Colonic mucosa (tissue), 4 donors: ENCODE measurements around the gene PER2. TPM values are rescaled to one million over a fixed set of nuclear protein-coding genes. Genes with fewer than 3 reads are reported as not detected.

Experiments used
- DNase-seq: peaks from one replicate; pipeline ENCODE4 v3.0.0-alpha.2; 2020
- H3K27ac ChIP-seq: fragments of 200-600 bp; one replicate; pipeline ENCODE4 v1.8.0; 2021
- H3K27me3 ChIP-seq: fragments of 200-600 bp; one replicate; pipeline ENCODE4 v1.8.0; 2021
- H3K36me3 ChIP-seq: fragments of 200-600 bp; one replicate; pipeline ENCODE4 v1.8.0; 2021
- H3K4me1 ChIP-seq: fragments of 200-600 bp; one replicate; pipeline ENCODE4 v1.8.0; 2021; ENCODE audit warnings: mild to moderate bottlenecking
- H3K4me3 ChIP-seq: fragments of 200-600 bp; one replicate; pipeline ENCODE4 v1.8.0; 2021
- H3K9ac ChIP-seq, 2 donors: one replicate each; pipeline ENCODE4 v1.7.0; 2013; ENCODE audit warnings: control low read depth in 2 of 2, low read depth in 2 of 2, low read length in 2 of 2
- H3K9me3 ChIP-seq: fragments of 200-600 bp; one replicate; pipeline ENCODE4 v1.8.0; 2021
- intact Hi-C: fragments of 100-400 bp; cut with DNase I; formaldehyde crosslinking; loops from one replicate; pipeline ENCODE4 v1.14.1; 2022
- total RNA-seq, 2 donors: library from RNA; stranded (reverse); fragmentation: NEBNext Ultra II Directional in 1 of 2; extraction: Animal tissue kit (Norgen Biotek cat#: 25700) in 1 of 2; gene quantifications; one replicate each; pipeline ENCODE4 v1.2.1, GENCODE V29; 2021
- TF ChIP-seq, protein P1 (sequence below): fragments of 200-600 bp; IDR thresholded peaks from one replicate; pipeline ENCODE4 v1.8.0; 2022; ENCODE audit warnings: antibody characterized with exemption, mild to moderate bottlenecking
- donor health status: healthy.
- donor health status: DM: no; HTN: no; CAD: no.
- donor health status: DM: no; HTN: no; CAD: no.

Gene PER2
- total RNA-seq, 2 donors from 2014 or later: 22.1 to 29.2 TPM

DNA sequence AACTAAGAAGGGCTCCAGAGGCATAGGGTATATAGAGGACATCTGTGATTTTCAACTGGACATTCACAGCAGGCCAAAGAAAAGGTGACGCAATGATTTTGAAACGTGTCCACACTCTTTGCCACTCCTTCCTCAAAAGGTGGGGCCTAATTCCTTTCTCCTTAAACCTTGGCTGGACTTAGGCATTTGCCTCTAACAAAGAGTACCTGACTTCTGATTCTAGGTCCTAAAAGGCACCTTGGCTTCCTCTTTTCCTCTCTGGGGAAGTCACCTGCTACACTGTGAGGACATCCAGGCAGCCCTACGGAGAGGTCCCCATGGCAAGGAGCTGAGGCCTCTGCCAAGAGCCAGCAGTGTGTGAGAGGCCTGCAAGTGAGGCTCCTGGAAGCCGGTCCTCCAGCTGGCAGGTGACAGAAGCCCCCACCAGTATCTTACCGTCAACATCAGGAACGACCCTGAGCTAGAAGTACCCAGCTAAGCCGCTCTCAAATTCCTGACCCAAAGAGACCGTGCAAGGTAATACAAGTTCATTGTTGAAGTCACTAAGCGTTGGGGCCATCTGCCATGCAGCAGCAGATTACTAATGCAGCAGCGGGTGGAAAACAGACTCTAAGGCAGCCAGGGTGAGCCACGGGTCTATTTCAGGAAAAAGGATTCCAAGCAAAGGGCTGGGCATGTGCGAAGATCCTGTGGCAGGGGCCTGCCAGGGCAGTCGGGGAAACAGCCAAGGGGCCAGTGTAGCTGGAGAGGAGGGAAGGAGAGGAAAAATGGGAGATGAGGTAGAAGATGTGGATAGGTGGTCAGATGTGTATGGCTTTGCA lies 41.2 kb downstream of the PER2 start:
- intact Hi-C loops: no loop called here
- Histone ChIP-seq H3K9ac (no peak overlapping the region), H3K27ac (no peak overlapping the region), H3K9me3 (no peaks in the 10 kb centered on the region), H3K36me3 (no peaks in the 10 kb centered on the region), H3K4me1 (peaks cover 10% of the 10 kb centered on the region), H3K27me3 (no peaks in the 10 kb centered on the region), H3K4me3 (no peak overlapping the region)
- TF ChIP-seq, protein P1, sequence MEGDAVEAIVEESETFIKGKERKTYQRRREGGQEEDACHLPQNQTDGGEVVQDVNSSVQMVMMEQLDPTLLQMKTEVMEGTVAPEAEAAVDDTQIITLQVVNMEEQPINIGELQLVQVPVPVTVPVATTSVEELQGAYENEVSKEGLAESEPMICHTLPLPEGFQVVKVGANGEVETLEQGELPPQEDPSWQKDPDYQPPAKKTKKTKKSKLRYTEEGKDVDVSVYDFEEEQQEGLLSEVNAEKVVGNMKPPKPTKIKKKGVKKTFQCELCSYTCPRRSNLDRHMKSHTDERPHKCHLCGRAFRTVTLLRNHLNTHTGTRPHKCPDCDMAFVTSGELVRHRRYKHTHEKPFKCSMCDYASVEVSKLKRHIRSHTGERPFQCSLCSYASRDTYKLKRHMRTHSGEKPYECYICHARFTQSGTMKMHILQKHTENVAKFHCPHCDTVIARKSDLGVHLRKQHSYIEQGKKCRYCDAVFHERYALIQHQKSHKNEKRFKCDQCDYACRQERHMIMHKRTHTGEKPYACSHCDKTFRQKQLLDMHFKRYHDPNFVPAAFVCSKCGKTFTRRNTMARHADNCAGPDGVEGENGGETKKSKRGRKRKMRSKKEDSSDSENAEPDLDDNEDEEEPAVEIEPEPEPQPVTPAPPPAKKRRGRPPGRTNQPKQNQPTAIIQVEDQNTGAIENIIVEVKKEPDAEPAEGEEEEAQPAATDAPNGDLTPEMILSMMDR: no peak
- no peak for DNase-seq

DNA sequence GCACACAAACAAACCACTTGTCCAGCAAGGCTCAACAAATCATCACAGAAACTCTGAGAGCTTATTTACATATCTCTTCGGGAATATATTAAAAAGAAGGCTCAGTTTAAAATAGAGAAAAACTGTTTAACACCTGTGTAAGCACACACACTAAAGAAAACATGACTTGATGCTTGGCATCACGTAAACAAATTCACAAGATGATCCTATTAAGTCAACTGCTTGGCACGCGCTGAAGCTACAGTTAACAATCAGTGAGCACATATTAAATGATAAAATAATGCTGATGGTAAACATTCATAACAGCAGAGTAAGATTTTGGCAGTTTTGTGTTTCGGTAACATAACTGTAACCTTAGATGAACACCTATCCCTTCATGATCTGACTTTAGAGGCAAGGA lies 44.3 kb downstream of the PER2 start:
- TF ChIP-seq, protein P1: no peak
- H3K36me3 ChIP-seq: no peaks in the 10 kb centered on the region
- H3K4me3 ChIP-seq: no peak overlapping the region
- peaks cover 3% of the 10 kb centered on the region for H3K27me3 ChIP-seq
- H3K4me1 ChIP-seq: peaks cover 10% of the 10 kb centered on the region
- no peaks in the 10 kb centered on the region for H3K9me3 ChIP-seq
- no peak overlapping the region for H3K9ac ChIP-seq
- intact Hi-C loops: no loop called here
- no peak overlapping the region for H3K27ac ChIP-seq
- DNase-seq: no peak

DNA sequence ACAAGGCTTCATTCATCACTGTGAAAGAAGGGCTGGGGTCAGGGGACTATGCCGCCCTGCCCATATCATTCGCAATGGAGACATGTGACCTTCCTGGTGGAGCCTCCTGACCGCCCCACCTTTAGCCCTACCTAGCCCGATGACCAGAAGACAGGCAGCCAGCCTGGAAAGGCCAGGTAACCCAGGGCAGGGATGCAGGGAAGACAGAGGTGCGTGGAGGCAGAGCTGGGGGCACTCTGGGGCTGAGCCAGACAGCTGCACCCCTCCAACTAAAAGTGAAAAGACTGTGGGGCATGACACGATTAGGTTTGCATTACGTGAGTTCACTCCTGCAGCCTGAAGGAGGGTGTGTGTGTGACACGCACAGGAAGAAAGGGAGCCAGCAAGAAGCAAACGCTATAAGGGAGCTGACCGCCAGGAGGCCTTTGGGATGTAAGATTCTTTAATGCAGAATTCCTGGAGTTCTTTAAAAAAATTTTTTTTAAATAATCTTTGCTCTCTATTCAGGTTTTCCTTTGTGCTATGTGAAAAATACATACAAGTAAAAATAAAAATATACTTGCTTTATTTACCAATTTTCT lies 44.8 kb downstream of the PER2 start:
- intact Hi-C loops: no loop called here
- no peaks in the 10 kb centered on the region for H3K36me3 ChIP-seq
- TF ChIP-seq, protein P1: peak; percentile 29
- no peak for DNase-seq
- no peaks in the 10 kb centered on the region for H3K9me3 ChIP-seq
- peaks cover 3% of the 10 kb centered on the region for H3K27me3 ChIP-seq
- H3K4me1 ChIP-seq: peaks cover 15% of the 10 kb centered on the region
- H3K4me3 ChIP-seq: no peak overlapping the region
- H3K9ac ChIP-seq: no peak overlapping the region
- H3K27ac ChIP-seq: peak overlapping the region; percentile 45

DNA sequence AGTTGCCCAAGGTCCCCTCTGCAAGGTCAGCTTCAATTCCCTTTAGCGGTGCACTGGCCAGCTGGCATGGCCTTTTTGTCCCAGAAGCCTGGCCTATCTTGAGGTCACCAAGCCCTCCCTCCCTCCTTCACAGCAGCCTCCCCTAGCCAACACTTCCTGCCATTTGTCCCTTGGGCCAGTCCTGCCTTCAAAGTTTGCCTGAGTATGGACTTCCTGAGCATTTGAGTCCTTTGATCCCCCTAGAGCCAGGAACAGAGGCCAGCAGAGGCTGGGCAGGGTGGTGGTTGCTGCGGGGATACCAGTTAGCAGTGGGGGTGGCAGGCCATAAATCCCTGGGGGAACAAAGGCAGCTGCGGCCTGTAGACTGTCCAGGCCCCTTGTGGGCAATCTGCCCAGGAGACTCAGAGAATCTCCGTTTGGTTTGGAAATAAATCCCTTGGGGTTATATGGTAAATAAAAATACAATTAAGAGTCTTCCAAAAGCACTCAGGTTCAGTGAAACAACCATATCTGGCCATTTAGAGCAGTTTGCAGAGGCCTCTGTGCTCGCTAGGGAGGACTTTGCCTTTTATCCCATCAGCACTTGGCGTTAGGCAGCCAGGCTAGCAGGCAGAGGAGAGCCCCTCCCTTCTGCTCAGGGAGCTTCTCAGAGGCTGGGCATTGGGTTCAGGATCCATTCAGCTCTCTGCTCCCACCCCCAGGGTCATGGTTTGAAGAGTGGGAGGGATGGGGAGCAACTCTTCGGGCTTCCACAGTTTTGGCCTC lies 45.5 kb downstream of the PER2 start:
- no peak overlapping the region for H3K4me3 ChIP-seq
- peaks cover 15% of the 10 kb centered on the region for H3K4me1 ChIP-seq
- no peaks in the 10 kb centered on the region for H3K36me3 ChIP-seq
- peak overlapping the region; percentile 45 for H3K27ac ChIP-seq
- intact Hi-C loops: no loop called here
- peaks cover 3% of the 10 kb centered on the region for H3K27me3 ChIP-seq
- H3K9ac ChIP-seq: peak overlapping the region in 1 of 2 donors; percentile 36
- TF ChIP-seq, protein P1: no peak
- H3K9me3 ChIP-seq: no peaks in the 10 kb centered on the region
- no peak for DNase-seq

DNA sequence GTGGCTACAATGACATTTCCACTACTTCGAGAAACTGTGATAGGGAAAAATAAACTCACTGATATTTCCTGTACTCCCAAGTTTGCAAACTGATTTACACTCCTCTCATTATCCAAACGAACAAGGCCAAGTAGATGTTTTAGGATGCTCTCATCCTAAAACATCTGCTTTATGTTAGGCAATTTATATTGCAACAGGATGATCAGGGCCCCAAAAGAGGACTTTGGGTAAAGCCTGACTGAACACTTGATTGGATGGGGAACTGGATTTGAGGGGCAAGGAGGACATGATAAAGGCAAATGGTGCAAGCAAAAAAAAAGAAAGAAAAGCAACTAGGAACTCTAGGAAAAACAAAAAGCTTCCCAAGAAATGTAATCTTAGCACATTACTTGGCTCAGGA lies 46.4 kb downstream of the PER2 start:
- no peaks in the 10 kb centered on the region for H3K9me3 ChIP-seq
- TF ChIP-seq, protein P1: no peak
- peaks cover 15% of the 10 kb centered on the region for H3K4me1 ChIP-seq
- H3K27ac ChIP-seq: no peak overlapping the region
- no peak overlapping the region for H3K4me3 ChIP-seq
- peaks cover 3% of the 10 kb centered on the region for H3K27me3 ChIP-seq
- intact Hi-C loops: no loop called here
- H3K36me3 ChIP-seq: no peaks in the 10 kb centered on the region
- DNase-seq: no peak
- H3K9ac ChIP-seq: no peak overlapping the region
